GM12801 (cell line): Measurements from ENCODE around the gene KMO.

Experiments
- CTCF ChIP-seq: IDR thresholded peaks from one replicate; pipeline ENCODE4 v1.5.1; 2011; ENCODE audit warnings: control low read depth; ENCODE audit not compliant: insufficient read length; ENCODE audit errors: extremely low read depth

Gene KMO

GRCh38 chr1:241532162-241532531 lies at the start of gene KMO:
Gene KMO, plus strand, starts transcription at chr1:241532378. Its CDS starts 67 bp downstream, at chr1:241532445.
- TF ChIP-seq CTCF: no peak

- TF ChIP-seq CTCF: no peak
These were observed 49.4 kb upstream of the KMO start for GRCh38 chr1:241482761-241483250.

GRCh38 chr1:241485145-241485544 lies 47.0 kb upstream of the KMO start:
- no peak for TF ChIP-seq CTCF

- no peak for TF ChIP-seq CTCF
These were observed 46.6 kb upstream of the KMO start for GRCh38 chr1:241485554-241485992.

GRCh38 chr1:241488739-241489138 lies 43.4 kb upstream of the KMO start:
- TF ChIP-seq CTCF: no peak

GRCh38 chr1:241495741-241496140 lies 36.4 kb upstream of the KMO start:
- no peak for TF ChIP-seq CTCF

GRCh38 chr1:241499910-241500309 lies 32.3 kb upstream of the KMO start:
- TF ChIP-seq CTCF: no peak

- TF ChIP-seq CTCF: no peak
These were observed 28.7 kb upstream of the KMO start for GRCh38 chr1:241503444-241503843.
